Fibroblast of lung (primary cell): Measurements from ENCODE around the gene CYTH4.

Source experiments
- CTCF ChIP-seq, 2 donors: IDR thresholded peaks in 1 of 2; conservative IDR thresholded peaks in 1 of 2; 1 replicate in 1 of 2; 2 replicates in 1 of 2; pipeline ENCODE4 v1.5.1; 2011 to 2012; ENCODE audit warnings: low read length in 2 of 2, control low read depth in 1 of 2, inconsistent platforms in 1 of 2, low read depth in 1 of 2, mild to moderate bottlenecking in 1 of 2
- EZH2 ChIP-seq: IDR thresholded peaks from 2 replicates; pipeline ENCODE4 v1.5.1; 2012; ENCODE audit warnings: low read length, control low read depth, mild to moderate bottlenecking; ENCODE audit errors: missing control alignments

DNA sequence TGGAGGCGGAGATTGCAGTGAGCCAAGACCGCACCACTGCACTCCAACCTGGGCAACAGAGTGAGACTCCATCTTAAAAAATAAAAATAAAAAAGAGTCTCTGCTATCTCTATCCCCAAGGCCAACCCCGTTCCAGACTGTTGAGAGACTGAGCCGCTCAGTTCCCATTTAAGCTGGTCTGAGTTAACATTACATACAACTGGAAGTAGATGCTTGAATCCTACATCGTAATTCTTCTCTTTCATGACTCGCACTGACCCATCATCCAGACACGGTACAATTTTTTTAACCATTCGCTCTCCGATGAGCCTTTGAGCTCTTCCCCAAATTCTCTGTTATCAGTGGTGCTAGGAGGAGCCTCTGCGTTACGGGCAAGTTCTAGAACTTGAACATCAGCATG is 4.9 kb upstream of the CYTH4 start:
- TF ChIP-seq CTCF (conservative IDR thresholded peaks at IDR 0.05 in 1 of 2, IDR thresholded peaks at IDR 0.05 in 1 of 2; ENCODE audit: low read depth in 1 of 2, low read length in 2 of 2) (no peak), EZH2 (no peak)
